NCI-H2029 (cell line): Measurements from ENCODE around the gene PRRX2.
"Not testable (repeated sequence)": the region's sequence is repeated elsewhere in the genome, so short reads cannot be mapped to it uniquely, and the experiment has no call there.

Source experiments
- DNase-seq: peaks from one replicate; lab custom pipeline; 2025; lab: John Stamatoyannopoulos, UW

Gene PRRX2

GRCh38 chr9:129735546-129735945 is 70.1 kb downstream of the PRRX2 start:
- no peak for DNase-seq

- DNase-seq, result no peak
Observed at GRCh38 chr9:129736334-129736733, 70.9 kb downstream of the PRRX2 start.

GRCh38 chr9:129737479-129738274 is 72.2 kb downstream of the PRRX2 start:
- DNase-seq, result peak; percentile 55

- no peak for DNase-seq
Observed at GRCh38 chr9:129739432-129739831, 74.0 kb downstream of the PRRX2 start.

GRCh38 chr9:129740174-129740573 is 74.7 kb downstream of the PRRX2 start:
- no peak for DNase-seq

GRCh38 chr9:129740666-129741464 is 75.4 kb downstream of the PRRX2 start:
- DNase-seq, result no peak

- DNase-seq, result no peak
Observed at GRCh38 chr9:129745200-129745599, 79.8 kb downstream of the PRRX2 start.

GRCh38 chr9:129746092-129746777 is 80.8 kb downstream of the PRRX2 start:
- no peak for DNase-seq

GRCh38 chr9:129748249-129748648 is 82.8 kb downstream of the PRRX2 start:
- DNase-seq, result no peak

- not testable (repeated sequence) for DNase-seq
Observed at GRCh38 chr9:129749052-129749451, 83.6 kb downstream of the PRRX2 start.

GRCh38 chr9:129749575-129749974 is 84.1 kb downstream of the PRRX2 start:
- DNase-seq, result no peak

- DNase-seq, result no peak
Observed at GRCh38 chr9:129750013-129750638, 84.7 kb downstream of the PRRX2 start.

GRCh38 chr9:129751841-129752801 is 86.7 kb downstream of the PRRX2 start:
- DNase-seq, result peak; percentile 44

GRCh38 chr9:129752900-129753729 is 87.7 kb downstream of the PRRX2 start, which contains the start of gene PTGES:
Gene PTGES, minus strand, starts transcription at chr9:129753042. Its CDS starts 30 bp downstream, at chr9:129753012.
- DNase-seq, result no peak

GRCh38 chr9:129755151-129755550 is 89.7 kb downstream of the PRRX2 start:
- DNase-seq, result no peak

- no peak for DNase-seq
Observed at GRCh38 chr9:129756191-129756590, 90.7 kb downstream of the PRRX2 start.

- no peak for DNase-seq
Observed at GRCh38 chr9:129757045-129757444, 91.6 kb downstream of the PRRX2 start.

- no peak for DNase-seq
Observed at GRCh38 chr9:129759319-129759718, 93.9 kb downstream of the PRRX2 start.

- DNase-seq, result no peak
Observed at GRCh38 chr9:129759804-129760502, 94.5 kb downstream of the PRRX2 start.
